OCI-LY7 (cell line): ENCODE results near the gene UCP1. TPM values are rescaled to one million over a fixed set of nuclear protein-coding genes. Genes with fewer than 3 reads are reported as not detected.

Experiments used
- BruUV-seq: library from RNA; stranded (reverse); fragments of 400-500 nt; replicated peaks from 2 replicates; lab custom pipeline; 2021; lab: Mats Ljungman, UMichigan
- CTCF ChIA-PET: fragments of 300-600 bp; sonication (Branson Sonifier 250); formaldehyde crosslinking; loops from one replicate; lab custom pipeline; 2022; ENCODE audit warnings: antibody characterized with exemption; ENCODE audit not compliant: unreplicated experiment; lab: Charles Lee
- POLR2A ChIA-PET: fragments of 300-600 bp; sonication (Branson Sonifier 250); formaldehyde crosslinking; loops from one replicate; lab custom pipeline; 2022; ENCODE audit warnings: antibody characterized with exemption; lab: Charles Lee
- DNase-seq: peaks from one replicate; pipeline ENCODE4 v3.0.0-alpha.2; 2015; ENCODE audit warnings: low spot score
- H2AFZ ChIP-seq: fragments of 200-600 bp; sonication (generic), shearing (Covaris generic); 2 replicates; pipeline ENCODE4 v1.6.1; 2014; ENCODE audit warnings: mild to moderate bottlenecking, antibody characterized with exemption, low read length, moderate library complexity
- H3K27ac ChIP-seq: fragments of 200-600 bp; sonication (generic); 2 replicates; pipeline ENCODE4 v1.5.1; 2014; ENCODE audit warnings: mixed run types, low read depth, mild to moderate bottlenecking, moderate library complexity, low read length, inconsistent platforms; ENCODE audit not compliant: poor library complexity, severe bottlenecking
- H3K36me3 ChIP-seq: fragments of 200-600 bp; sonication (generic); 2 replicates; pipeline ENCODE4 v1.6.1; 2014; ENCODE audit warnings: mild to moderate bottlenecking, antibody characterized with exemption, low read length, moderate library complexity, mixed read lengths; ENCODE audit not compliant: insufficient read depth
- H3K4me1 ChIP-seq: fragments of 200-600 bp; sonication (generic); 2 replicates; pipeline ENCODE4 v1.5.1; 2014; ENCODE audit warnings: mild to moderate bottlenecking, low read length; ENCODE audit not compliant: insufficient read depth, poor library complexity, severe bottlenecking
- H3K4me2 ChIP-seq: fragments of 200-600 bp; sonication (generic); 2 replicates; pipeline ENCODE4 v1.6.1; 2014; ENCODE audit warnings: mild to moderate bottlenecking, low read length
- H3K4me3 ChIP-seq: fragments of 200-600 bp; sonication (generic); 2 replicates; pipeline ENCODE4 v1.5.1; 2014; ENCODE audit warnings: mild to moderate bottlenecking, low read depth, low read length; ENCODE audit not compliant: poor library complexity, severe bottlenecking
- H3K79me2 ChIP-seq: fragments of 200-600 bp; sonication (generic); 2 replicates; pipeline ENCODE4 v1.6.1; 2016; ENCODE audit warnings: low read depth, mild to moderate bottlenecking, low read length, moderate library complexity, mixed read lengths; ENCODE audit not compliant: insufficient read depth
- H3K9me2 ChIP-seq: fragments of 200-600 bp; sonication (generic); 2 replicates; pipeline ENCODE4 v1.6.1; 2016; ENCODE audit warnings: mild to moderate bottlenecking, low read length, mixed read lengths; ENCODE audit not compliant: insufficient read depth
- H3K9me3 ChIP-seq: fragments of 200-600 bp; sonication (generic); 2 replicates; pipeline ENCODE4 v1.6.1; 2014; ENCODE audit warnings: mild to moderate bottlenecking, mixed run types, low read length, mixed read lengths
- H4K20me1 ChIP-seq: fragments of 200-600 bp; sonication (generic); 2 replicates; pipeline ENCODE4 v1.6.1; 2014; ENCODE audit warnings: mild to moderate bottlenecking, antibody characterized with exemption, low read length, moderate library complexity, mixed read lengths; ENCODE audit not compliant: insufficient read depth
- EZH2phosphoT487 ChIP-seq: fragments of 200-600 bp; sonication (generic); IDR thresholded peaks from 2 replicates; pipeline ENCODE4 v1.6.1; 2018; ENCODE audit warnings: low read depth, borderline replicate concordance, mild to moderate bottlenecking, mixed run types, antibody characterized with exemption, low read length, moderate library complexity, mixed read lengths
- intact Hi-C: fragments of 100-400 bp; cut with micrococcal nuclease; formaldehyde crosslinking; loops from one replicate; pipeline ENCODE4 v1.10.0; 2022; ENCODE audit not compliant: unreplicated experiment
- total RNA-seq, 2 experiments: library from RNA; depleted of rRNA in 1 of 2; stranded (reverse); fragments of >200 nt in 1 of 2; shearing (Covaris generic) in 1 of 2; gene quantifications; 2 replicates each; pipeline ENCODE4 v1.2.3, GENCODE V29; 2014 to 2022
- TF ChIP-seq, protein P1 (sequence below): fragments of 200-600 bp; sonication (generic); conservative IDR thresholded peaks from 2 replicates; pipeline ENCODE4 v1.5.1; 2014; ENCODE audit warnings: mild to moderate bottlenecking, antibody characterized with exemption, low read length, moderate library complexity, mixed read lengths

The UCP1 gene
- total RNA-seq, 2 experiments from 2014 or later: not detected

DNA sequence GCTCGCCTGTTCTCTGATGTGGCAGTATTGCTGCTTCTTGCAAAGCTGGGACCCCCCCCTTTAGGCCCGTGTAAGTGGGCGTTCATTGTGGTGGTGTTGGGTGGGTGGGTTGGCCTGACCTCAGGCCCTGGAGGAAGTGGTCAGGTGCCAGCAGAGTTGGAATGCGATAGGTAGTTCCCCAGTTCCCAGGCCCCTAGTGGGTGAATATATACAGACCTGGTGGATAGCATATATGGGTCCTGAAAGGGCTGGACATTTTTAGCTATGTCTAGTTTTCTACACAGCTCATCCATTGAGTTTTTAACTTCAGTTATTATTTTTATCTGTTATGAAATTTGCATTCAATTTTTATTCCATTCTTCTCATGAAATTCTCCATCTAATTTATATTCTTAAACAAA is 35.8 kb upstream of the UCP1 start:
- Histone ChIP-seq H3K9me2 (no peaks in the 10 kb centered on the region; the same call in 1 of the 2 replicates), H3K9me3 (no peaks in the 10 kb centered on the region), H2AFZ (no peak overlapping the region), H3K79me2 (no peaks in the 10 kb centered on the region), H3K4me3 (no peak overlapping the region), H3K36me3 (no peaks in the 10 kb centered on the region), H3K27ac (no peak overlapping the region), H3K4me2 (no peak overlapping the region), H4K20me1 (no peaks in the 10 kb centered on the region), H3K4me1 (peaks cover 10% of the 10 kb centered on the region)
- no TSS peak for BruUV-seq
- TF ChIP-seq, protein P1, sequence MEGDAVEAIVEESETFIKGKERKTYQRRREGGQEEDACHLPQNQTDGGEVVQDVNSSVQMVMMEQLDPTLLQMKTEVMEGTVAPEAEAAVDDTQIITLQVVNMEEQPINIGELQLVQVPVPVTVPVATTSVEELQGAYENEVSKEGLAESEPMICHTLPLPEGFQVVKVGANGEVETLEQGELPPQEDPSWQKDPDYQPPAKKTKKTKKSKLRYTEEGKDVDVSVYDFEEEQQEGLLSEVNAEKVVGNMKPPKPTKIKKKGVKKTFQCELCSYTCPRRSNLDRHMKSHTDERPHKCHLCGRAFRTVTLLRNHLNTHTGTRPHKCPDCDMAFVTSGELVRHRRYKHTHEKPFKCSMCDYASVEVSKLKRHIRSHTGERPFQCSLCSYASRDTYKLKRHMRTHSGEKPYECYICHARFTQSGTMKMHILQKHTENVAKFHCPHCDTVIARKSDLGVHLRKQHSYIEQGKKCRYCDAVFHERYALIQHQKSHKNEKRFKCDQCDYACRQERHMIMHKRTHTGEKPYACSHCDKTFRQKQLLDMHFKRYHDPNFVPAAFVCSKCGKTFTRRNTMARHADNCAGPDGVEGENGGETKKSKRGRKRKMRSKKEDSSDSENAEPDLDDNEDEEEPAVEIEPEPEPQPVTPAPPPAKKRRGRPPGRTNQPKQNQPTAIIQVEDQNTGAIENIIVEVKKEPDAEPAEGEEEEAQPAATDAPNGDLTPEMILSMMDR: 0 out of 2 replicates have a peak, but pooled peaks have one; percentile 12
- TF ChIP-seq EZH2phosphoT487: no peak
- ChIA-PET CTCF (no interaction called here), POLR2A (interaction anchor here (0.5 to 4.0 kb wide), 7 partner anchors 15 to 1257 kb away, joined by 3 to 26 read pairs (median 3); no protein-coding TSS in a partner anchor)
- intact Hi-C loops: no loop called here
- DNase-seq: no peak

DNA sequence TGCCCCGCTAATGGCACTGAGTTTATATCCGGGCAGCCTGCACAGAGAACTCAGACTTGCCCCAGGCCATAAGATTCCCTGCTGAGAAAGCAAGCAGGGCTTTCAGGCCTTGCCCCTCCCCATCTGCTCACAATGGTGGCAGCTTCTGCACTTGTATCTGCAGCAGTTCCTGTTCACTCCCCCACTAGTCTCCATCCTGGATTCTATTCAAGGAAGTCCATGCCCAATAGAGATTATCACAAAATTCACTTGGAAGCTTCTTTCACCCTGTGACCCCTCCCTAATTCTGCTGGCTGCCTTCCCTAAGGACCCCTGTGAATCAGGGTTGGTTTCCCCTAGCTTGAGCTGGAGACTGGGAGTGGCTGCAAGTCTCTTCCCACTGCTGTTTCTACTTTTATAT is 34.5 kb upstream of the UCP1 start:
- CTCF ChIA-PET: no interaction called here
- no peak for TF ChIP-seq EZH2phosphoT487
- TF ChIP-seq, protein P1: no peak
- no peaks in the 10 kb centered on the region for H3K79me2 ChIP-seq
- H3K9me2 ChIP-seq: no peaks in the 10 kb centered on the region; the same call in 1 of the 2 replicates
- no peak overlapping the region for H3K27ac ChIP-seq
- H4K20me1 ChIP-seq: no peaks in the 10 kb centered on the region
- no peaks in the 10 kb centered on the region for H3K9me3 ChIP-seq
- no TSS peak for BruUV-seq
- H3K4me3 ChIP-seq: no peak overlapping the region
- H2AFZ ChIP-seq: peak overlapping the region; percentile 42
- H3K36me3 ChIP-seq: no peaks in the 10 kb centered on the region
- no peak for DNase-seq
- peaks cover 8% of the 10 kb centered on the region for H3K4me1 ChIP-seq
- H3K4me2 ChIP-seq: no peak overlapping the region
- POLR2A ChIA-PET: interaction anchor here (1.3 to 4.0 kb wide), 3 partner anchors 11 to 252 kb away, joined by 4 to 26 read pairs (median 4); no protein-coding TSS in a partner anchor
- intact Hi-C loops: no loop called here

DNA sequence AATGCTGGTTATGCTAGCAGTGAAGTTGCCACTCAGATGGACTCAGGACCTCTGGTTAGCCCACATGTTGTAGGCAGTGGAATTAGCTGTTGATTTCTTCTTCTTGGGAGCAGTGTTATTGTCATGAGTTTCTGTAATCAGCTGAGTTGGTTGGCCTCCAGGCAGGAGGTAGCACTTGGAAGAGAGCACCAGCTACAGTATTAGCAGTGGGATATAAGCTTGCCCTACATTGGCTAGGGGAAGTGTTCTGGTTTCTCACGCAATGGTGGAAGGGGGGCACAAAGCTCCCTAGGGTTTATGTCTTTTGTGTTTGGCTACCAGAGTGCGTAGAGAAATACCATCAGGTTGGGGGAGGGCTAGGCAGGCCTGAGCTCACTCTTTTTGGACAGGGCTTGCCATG is 34.0 kb upstream of the UCP1 start:
- Histone ChIP-seq H3K4me2 (no peak overlapping the region), H2AFZ (peak overlapping the region; percentile 42; the same call in 1 of the 2 replicates), H3K9me3 (no peaks in the 10 kb centered on the region), H4K20me1 (no peaks in the 10 kb centered on the region), H3K27ac (no peak overlapping the region), H3K4me3 (no peak overlapping the region), H3K79me2 (no peaks in the 10 kb centered on the region), H3K9me2 (no peaks in the 10 kb centered on the region; the same call in 1 of the 2 replicates), H3K4me1 (peaks cover 8% of the 10 kb centered on the region), H3K36me3 (no peaks in the 10 kb centered on the region)
- DNase-seq: no peak
- BruUV-seq: no TSS peak
- TF ChIP-seq, protein P1: no peak
- TF ChIP-seq EZH2phosphoT487: no peak
- CTCF ChIA-PET: interaction anchor here (0.5 kb wide), 1 partner anchor 325 kb away, joined by 8 read pairs; no protein-coding TSS in a partner anchor
- intact Hi-C loops: no loop called here
- POLR2A ChIA-PET: interaction anchor here (1.3 to 4.0 kb wide), 3 partner anchors 10 to 253 kb away, joined by 4 to 26 read pairs (median 4); no protein-coding TSS in a partner anchor
